CD4-positive, alpha-beta T cell treated with Interleukin-17A for 1 hour (primary cell): Measurements from ENCODE around the gene ING1.
A peak's percentile ranks its signal among the peaks of the same experiment; 100 is the strongest.
"Not testable (repeated sequence)": the region's sequence is repeated elsewhere in the genome, so short reads cannot be mapped to it uniquely, and the experiment has no call there.

ENCODE experiments used
- DNase-seq: peaks from one replicate; pipeline ENCODE4 v3.0.0-alpha.2; 2020

The ING1 gene

GRCh38 chr13:110713642-110713952 lies at the start of gene ING1:
Gene ING1 (plus strand): TSS chr13:110713700. CDS start chr13:110714150, 450 bp downstream.
- no peak for DNase-seq

- DNase-seq, result no peak
Measured at GRCh38 chr13:110664041-110664440, 49.5 kb upstream of the ING1 start.

GRCh38 chr13:110664673-110665072 lies 48.8 kb upstream of the ING1 start:
- no peak for DNase-seq

GRCh38 chr13:110665491-110666254 lies 47.8 kb upstream of the ING1 start:
- no peak for DNase-seq

GRCh38 chr13:110666255-110666533 lies 47.3 kb upstream of the ING1 start:
- no peak for DNase-seq

GRCh38 chr13:110669036-110669435 lies 44.5 kb upstream of the ING1 start:
- DNase-seq, result no peak

GRCh38 chr13:110669814-110670213 lies 43.7 kb upstream of the ING1 start:
- not testable (repeated sequence) for DNase-seq

GRCh38 chr13:110676595-110677587 lies 36.6 kb upstream of the ING1 start:
- peak; percentile 13 for DNase-seq

GRCh38 chr13:110677731-110678545 lies 35.6 kb upstream of the ING1 start:
- peak; percentile 12 for DNase-seq

GRCh38 chr13:110680852-110681251 lies 32.6 kb upstream of the ING1 start:
- peak; percentile 39 for DNase-seq

- no peak for DNase-seq
Measured at GRCh38 chr13:110681868-110682550, 31.5 kb upstream of the ING1 start.

GRCh38 chr13:110682746-110683145 lies 30.8 kb upstream of the ING1 start:
- no peak for DNase-seq

GRCh38 chr13:110683203-110683883 lies 30.2 kb upstream of the ING1 start:
- DNase-seq, result peak; percentile 45

- no peak for DNase-seq
Measured at GRCh38 chr13:110683921-110684320, 29.6 kb upstream of the ING1 start.

GRCh38 chr13:110684388-110685056 lies 29.0 kb upstream of the ING1 start:
- no peak for DNase-seq

GRCh38 chr13:110685305-110686020 lies 28.0 kb upstream of the ING1 start:
- no peak for DNase-seq

GRCh38 chr13:110687736-110688135 lies 25.8 kb upstream of the ING1 start:
- no peak for DNase-seq

- DNase-seq, result no peak
Measured at GRCh38 chr13:110689041-110689440, 24.5 kb upstream of the ING1 start.

- DNase-seq, result no peak
Measured at GRCh38 chr13:110689711-110690110, 23.8 kb upstream of the ING1 start.

GRCh38 chr13:110690516-110690915 lies 23.0 kb upstream of the ING1 start:
- DNase-seq, result no peak

- not testable (repeated sequence) for DNase-seq
Measured at GRCh38 chr13:110695774-110696173, 17.7 kb upstream of the ING1 start.
